Measurements from ENCODE around the gene LMAN1L. TPM values are rescaled to one million over a fixed set of nuclear protein-coding genes. Genes with fewer than 3 reads are reported as not detected.

The LMAN1L gene
- total RNA-seq: 0.33 and 0.36 TPM in 2 replicates

DNA sequence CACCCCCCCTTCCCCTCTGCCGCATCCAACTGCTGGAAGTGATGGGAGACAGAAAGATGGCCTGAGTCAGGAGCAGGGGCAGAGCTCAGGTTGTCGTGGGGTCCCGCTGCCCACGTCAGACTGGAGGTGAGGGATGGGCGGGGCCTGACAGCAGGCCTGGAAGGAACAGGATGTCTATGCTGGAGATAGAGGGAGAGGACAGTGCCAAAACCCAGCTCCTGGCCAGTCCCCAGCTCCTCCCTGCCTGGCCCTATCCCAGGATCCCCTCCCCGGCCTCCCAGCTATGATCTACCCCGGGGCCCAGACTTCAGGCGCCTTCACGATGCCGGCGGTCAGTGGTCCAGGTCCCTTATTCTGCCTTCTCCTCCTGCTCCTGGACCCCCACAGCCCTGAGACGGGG is at the start of gene LMAN1L:
Gene LMAN1L, plus strand, starts transcription at position 303 of the 400 bp plus-strand sequence. Its CDS starts 20 bp downstream, at position 323.
- H3K4me3 Mint-ChIP-seq: no peak within 1 kb of the TSS
- H3K36me3 Mint-ChIP-seq (ENCODE audit: low read depth): no peaks in the 10 kb centered on the region
- intact Hi-C loops (cut with micrococcal nuclease): no loop called here
- DNase-seq: no peak
- H3K4me1 Mint-ChIP-seq: peaks cover 4% of the 10 kb centered on the region
- H3K9me3 Mint-ChIP-seq: no peaks in the 10 kb centered on the region
- H3K27me3 Mint-ChIP-seq: peaks cover 5% of the 10 kb centered on the region
- H3K27ac Mint-ChIP-seq: no peak within 1 kb of the TSS

GRCh38 chr15:74763416-74763815 is 49.2 kb upstream of the LMAN1L start:
- Mint-ChIP-seq H3K9me3 (no peaks in the 10 kb centered on the region), H3K27ac (no peak overlapping the region), H3K4me1 (no peaks in the 10 kb centered on the region), H3K4me3 (no peak overlapping the region), H3K36me3 (ENCODE audit: low read depth) (no peaks in the 10 kb centered on the region), H3K27me3 (peaks cover 4% of the 10 kb centered on the region)
- no peak for DNase-seq
- intact Hi-C loops (cut with micrococcal nuclease): no loop called here

- peaks cover 15% of the 10 kb centered on the region for H3K4me1 Mint-ChIP-seq
- no peak overlapping the region for H3K4me3 Mint-ChIP-seq
- intact Hi-C loops (cut with micrococcal nuclease): loop anchor here (2.0 kb wide), 1 partner anchor 393 kb away; no protein-coding TSS in a partner anchor
- no peak for DNase-seq
- peaks cover 4% of the 10 kb centered on the region for H3K27me3 Mint-ChIP-seq
- H3K9me3 Mint-ChIP-seq: no peaks in the 10 kb centered on the region
- H3K27ac Mint-ChIP-seq: no peak overlapping the region
- no peaks in the 10 kb centered on the region for H3K36me3 Mint-ChIP-seq (ENCODE audit: low read depth)
Measured at GRCh38 chr15:74767167-74768098, 45.2 kb upstream of the LMAN1L start.

DNA sequence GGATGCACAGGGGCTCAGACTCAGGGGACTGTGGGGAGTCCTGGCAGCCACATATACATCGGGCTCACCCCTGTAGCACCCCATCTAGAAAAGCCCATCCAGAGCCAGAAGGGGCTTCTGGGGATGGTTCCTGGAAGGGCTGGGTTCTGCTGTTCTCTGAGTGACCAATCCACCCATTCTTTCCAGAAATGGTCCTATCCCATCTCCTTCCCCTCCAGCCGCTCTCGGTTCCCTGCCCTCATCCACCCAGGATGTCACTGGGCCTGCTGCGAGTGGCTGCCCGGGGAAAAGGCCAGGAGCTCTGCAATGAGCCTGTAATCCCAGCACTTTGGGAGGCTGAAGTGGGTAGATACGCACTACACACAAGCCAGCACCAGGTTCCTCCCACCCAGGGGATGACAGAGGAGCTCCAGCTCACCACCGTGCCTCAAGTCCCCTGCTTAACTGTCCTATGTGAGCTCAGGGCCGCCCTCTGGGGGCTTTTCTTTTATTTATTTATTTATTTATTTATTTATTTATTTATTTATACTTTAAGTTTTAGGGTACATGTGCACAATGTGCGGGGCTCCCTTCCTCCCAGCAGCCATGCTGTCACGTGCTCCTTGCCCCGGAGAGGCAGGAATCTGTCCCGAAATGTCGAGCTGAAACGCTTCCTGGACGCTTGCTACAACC is 44.4 kb upstream of the LMAN1L start:
- no peak overlapping the region for H3K4me3 Mint-ChIP-seq
- peaks cover 4% of the 10 kb centered on the region for H3K27me3 Mint-ChIP-seq
- H3K9me3 Mint-ChIP-seq: no peaks in the 10 kb centered on the region
- H3K27ac Mint-ChIP-seq: no peak overlapping the region
- no peaks in the 10 kb centered on the region for H3K36me3 Mint-ChIP-seq (ENCODE audit: low read depth)
- peaks cover 19% of the 10 kb centered on the region for H3K4me1 Mint-ChIP-seq
- peak; percentile 53 for DNase-seq
- intact Hi-C loops (cut with micrococcal nuclease): loop anchor here (2.0 kb wide), 1 partner anchor 393 kb away; no protein-coding TSS in a partner anchor

DNA sequence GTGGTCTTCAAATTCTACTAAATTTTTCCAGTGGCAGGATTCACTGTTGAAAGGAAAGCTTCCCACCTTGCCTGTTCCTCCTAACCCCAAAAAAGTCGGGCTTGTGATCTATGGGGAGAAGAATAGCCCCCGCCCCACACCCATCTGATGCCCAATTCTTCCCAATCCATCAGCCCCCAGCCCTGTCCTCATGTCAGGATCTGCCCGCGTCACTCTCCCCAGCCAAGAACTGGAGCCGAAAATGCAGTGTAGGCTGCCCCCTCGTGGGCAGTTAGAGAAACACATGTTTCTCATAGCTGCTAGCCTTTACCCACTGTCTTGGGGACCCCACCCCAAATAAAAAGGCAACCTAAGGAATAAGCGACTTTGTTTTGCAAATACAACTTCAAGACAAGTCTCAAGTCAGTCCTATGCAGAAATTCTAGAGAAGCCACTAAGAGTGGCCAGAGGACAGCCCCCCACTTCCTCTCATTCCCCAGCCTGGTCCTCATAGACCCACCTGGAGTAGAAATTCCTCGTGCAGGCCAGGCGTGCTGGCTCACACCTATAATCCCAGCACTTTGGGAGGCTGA is 43.8 kb upstream of the LMAN1L start:
- H3K9me3 Mint-ChIP-seq: no peaks in the 10 kb centered on the region
- H3K4me3 Mint-ChIP-seq: no peak overlapping the region
- intact Hi-C loops (cut with micrococcal nuclease): loop anchor here (1.0 to 2.0 kb wide), 2 partner anchors 134 to 394 kb away; no protein-coding TSS in a partner anchor
- H3K4me1 Mint-ChIP-seq: peaks cover 24% of the 10 kb centered on the region
- no peak overlapping the region for H3K27ac Mint-ChIP-seq
- DNase-seq: peak; percentile 90
- H3K27me3 Mint-ChIP-seq: peaks cover 4% of the 10 kb centered on the region
- H3K36me3 Mint-ChIP-seq (ENCODE audit: low read depth): no peaks in the 10 kb centered on the region

DNA sequence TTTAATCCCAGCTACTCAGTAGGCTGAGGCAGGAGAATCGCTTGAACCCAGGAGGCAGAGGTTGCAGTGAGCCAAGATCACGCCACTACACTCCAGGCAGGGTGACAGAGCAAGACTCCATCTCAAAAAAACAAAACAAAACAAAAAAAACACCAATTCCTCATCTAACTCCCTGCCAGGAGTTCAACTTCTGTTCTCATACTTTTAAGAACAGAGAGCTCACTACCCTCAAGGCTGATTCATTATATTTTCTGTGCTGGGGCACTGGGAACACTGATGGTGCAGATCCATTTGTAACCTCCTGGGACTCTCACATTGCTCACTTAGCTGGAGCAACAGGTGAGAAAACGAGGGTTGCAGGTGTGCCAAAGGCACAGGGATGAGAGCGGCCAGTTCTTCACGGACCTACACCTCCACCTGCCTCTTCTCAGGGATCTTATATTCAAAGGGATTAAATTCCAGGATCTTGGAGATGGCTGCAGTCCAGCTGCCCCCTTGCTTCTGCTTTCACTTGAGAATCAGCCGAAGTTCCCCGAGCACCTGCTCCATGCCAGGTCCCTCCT is 43.1 kb upstream of the LMAN1L start:
- H3K36me3 Mint-ChIP-seq (ENCODE audit: low read depth): no peaks in the 10 kb centered on the region
- H3K27ac Mint-ChIP-seq: no peak overlapping the region
- H3K27me3 Mint-ChIP-seq: peaks cover 4% of the 10 kb centered on the region
- H3K9me3 Mint-ChIP-seq: no peaks in the 10 kb centered on the region
- DNase-seq: peak; percentile 54
- H3K4me1 Mint-ChIP-seq: peaks cover 30% of the 10 kb centered on the region
- intact Hi-C loops (cut with micrococcal nuclease): loop anchor here (1.0 to 2.0 kb wide), 3 partner anchors 17 to 395 kb away; no protein-coding TSS in a partner anchor
- no peak overlapping the region for H3K4me3 Mint-ChIP-seq

DNA sequence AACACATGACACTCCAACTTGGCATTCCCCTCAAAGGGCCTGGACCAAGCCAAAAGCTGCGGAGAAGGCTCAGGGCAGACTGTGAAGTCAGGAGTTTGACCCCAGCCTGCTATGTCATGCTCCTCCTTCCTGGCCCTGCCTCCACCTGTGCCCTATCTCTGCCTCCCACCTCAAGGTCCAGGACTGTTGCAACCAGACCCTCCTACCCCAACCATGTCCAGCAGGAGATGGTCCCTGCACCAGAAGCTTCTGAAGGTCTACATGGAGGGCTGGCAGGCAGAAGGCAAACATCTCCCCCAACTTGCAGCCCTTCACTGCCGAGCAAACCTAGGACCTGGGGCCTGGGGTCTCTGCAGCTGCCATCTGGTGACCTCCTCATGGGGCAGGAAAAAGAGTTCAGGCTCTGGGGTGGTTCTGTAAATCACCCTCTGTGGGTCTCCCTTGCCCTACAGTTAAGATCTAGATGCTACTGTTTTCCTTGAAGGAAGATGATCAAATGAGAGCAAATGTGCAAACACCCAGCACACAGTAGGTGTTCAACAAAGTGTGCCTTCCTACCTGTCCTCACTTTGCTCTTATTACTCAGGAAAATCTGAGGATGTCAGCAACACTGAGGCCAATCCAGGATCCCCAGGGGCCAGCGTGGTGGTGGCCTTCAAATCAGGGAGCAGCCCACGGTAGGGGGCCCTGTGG is 42.3 kb upstream of the LMAN1L start:
- Mint-ChIP-seq H3K4me3 (no peak overlapping the region), H3K27ac (no peak overlapping the region), H3K9me3 (no peaks in the 10 kb centered on the region), H3K4me1 (peaks cover 34% of the 10 kb centered on the region), H3K36me3 (ENCODE audit: low read depth) (no peaks in the 10 kb centered on the region), H3K27me3 (peaks cover 4% of the 10 kb centered on the region)
- DNase-seq: peak; percentile 55
- intact Hi-C loops (cut with micrococcal nuclease): loop anchor here (2.0 kb wide), 1 partner anchor 16 kb away; no protein-coding TSS in a partner anchor

DNA sequence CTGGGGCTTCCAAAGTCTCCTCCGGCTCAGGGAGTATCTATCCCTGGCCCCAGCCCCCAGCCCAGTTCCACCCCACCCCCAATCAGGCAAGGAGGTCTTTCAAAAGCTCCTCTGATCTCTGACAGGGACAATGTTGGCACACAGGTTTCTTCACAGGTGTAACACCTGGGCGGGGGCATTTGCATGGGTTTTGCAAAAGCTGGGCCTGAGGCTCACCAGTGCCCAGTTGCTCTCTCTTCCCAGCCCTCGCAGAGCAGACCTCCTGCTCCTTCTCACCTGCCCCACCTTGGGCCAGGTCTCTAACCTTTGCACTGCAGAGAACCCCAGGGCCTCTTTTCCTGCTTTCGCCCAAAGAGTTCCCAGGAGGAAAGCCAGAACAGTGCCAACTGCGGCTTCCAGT is 39.3 kb upstream of the LMAN1L start:
- Mint-ChIP-seq H3K9me3 (no peaks in the 10 kb centered on the region), H3K4me1 (peaks cover 59% of the 10 kb centered on the region), H3K27me3 (peaks cover 2% of the 10 kb centered on the region), H3K27ac (peak overlapping the region; percentile 26), H3K36me3 (ENCODE audit: low read depth) (no peaks in the 10 kb centered on the region), H3K4me3 (no peak overlapping the region)
- DNase-seq: no peak
- intact Hi-C loops (cut with micrococcal nuclease): no loop called here

DNA sequence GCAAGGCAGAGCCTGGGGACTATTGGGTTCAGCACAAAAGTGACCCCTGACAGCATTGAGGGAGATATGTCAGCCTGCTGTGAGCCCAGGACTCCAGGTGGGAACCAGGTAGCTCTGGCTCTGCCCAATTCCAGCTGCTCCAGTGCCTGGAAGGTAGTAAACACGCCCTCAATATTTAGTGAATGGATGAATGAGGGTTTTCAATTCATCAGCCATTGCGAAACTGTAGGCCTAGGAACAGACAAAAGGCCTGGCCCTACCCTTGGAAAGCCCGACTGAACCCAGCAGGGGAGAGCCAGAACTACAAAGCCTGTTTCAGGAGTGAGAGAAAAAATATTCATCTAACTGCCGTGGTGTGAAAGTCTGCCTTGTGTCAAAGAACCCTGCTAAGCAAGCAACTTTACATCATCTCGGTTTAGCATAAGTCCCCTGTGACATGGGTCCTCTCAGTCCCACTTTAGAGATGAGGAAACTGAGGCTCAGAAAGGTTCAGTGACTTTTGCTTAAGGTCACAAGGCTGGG is 38.8 kb upstream of the LMAN1L start:
- H3K4me3 Mint-ChIP-seq: no peak overlapping the region
- peaks cover 61% of the 10 kb centered on the region for H3K4me1 Mint-ChIP-seq
- intact Hi-C loops (cut with micrococcal nuclease): no loop called here
- H3K36me3 Mint-ChIP-seq (ENCODE audit: low read depth): no peaks in the 10 kb centered on the region
- H3K27me3 Mint-ChIP-seq: peaks cover under 1% of the 10 kb centered on the region
- H3K9me3 Mint-ChIP-seq: no peaks in the 10 kb centered on the region
- peak; percentile 54 for DNase-seq
- peak overlapping the region; percentile 53 for H3K27ac Mint-ChIP-seq

- H3K27me3 Mint-ChIP-seq: no peaks in the 10 kb centered on the region
Measured at GRCh38 chr15:74775132-74775562, 37.5 kb upstream of the LMAN1L start.

DNA sequence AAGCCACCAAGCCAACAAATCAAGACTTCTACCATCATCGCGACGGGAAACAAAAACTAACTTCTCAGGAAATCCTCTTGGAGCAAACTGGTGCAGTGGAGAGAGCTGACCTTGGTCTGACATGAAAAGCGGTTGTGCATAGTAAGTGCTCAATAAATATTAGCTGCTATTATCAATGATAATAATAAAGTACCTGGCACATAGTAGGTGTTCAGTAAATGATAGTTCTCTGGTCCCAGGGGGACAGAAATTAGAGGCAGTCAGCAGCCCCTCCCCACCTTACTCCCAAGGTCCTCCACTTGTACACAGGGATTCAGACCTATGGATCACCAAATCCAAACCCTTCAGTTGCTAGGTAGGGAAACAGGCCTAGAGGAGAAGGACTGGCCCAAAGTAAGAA is 36.7 kb upstream of the LMAN1L start:
- no peaks in the 10 kb centered on the region for H3K9me3 Mint-ChIP-seq
- intact Hi-C loops (cut with micrococcal nuclease): no loop called here
- no peaks in the 10 kb centered on the region for H3K27me3 Mint-ChIP-seq
- peak overlapping the region; percentile 23 for H3K4me3 Mint-ChIP-seq
- DNase-seq: no peak
- H3K36me3 Mint-ChIP-seq (ENCODE audit: low read depth): peaks cover 2% of the 10 kb centered on the region
- H3K4me1 Mint-ChIP-seq: peaks cover 78% of the 10 kb centered on the region
- peak overlapping the region; percentile 96 for H3K27ac Mint-ChIP-seq

More at GRCh38 chr15:74775132-74775562, 37.5 kb upstream of the LMAN1L start:
- intact Hi-C loops (cut with micrococcal nuclease): no loop called here
- Mint-ChIP-seq H3K36me3 (ENCODE audit: low read depth) (no peaks in the 10 kb centered on the region), H3K9me3 (no peaks in the 10 kb centered on the region), H3K27ac (peak overlapping the region; percentile 96), H3K4me1 (peaks cover 72% of the 10 kb centered on the region), H3K4me3 (peak overlapping the region; percentile 23)
- peak; percentile 53 for DNase-seq

DNA sequence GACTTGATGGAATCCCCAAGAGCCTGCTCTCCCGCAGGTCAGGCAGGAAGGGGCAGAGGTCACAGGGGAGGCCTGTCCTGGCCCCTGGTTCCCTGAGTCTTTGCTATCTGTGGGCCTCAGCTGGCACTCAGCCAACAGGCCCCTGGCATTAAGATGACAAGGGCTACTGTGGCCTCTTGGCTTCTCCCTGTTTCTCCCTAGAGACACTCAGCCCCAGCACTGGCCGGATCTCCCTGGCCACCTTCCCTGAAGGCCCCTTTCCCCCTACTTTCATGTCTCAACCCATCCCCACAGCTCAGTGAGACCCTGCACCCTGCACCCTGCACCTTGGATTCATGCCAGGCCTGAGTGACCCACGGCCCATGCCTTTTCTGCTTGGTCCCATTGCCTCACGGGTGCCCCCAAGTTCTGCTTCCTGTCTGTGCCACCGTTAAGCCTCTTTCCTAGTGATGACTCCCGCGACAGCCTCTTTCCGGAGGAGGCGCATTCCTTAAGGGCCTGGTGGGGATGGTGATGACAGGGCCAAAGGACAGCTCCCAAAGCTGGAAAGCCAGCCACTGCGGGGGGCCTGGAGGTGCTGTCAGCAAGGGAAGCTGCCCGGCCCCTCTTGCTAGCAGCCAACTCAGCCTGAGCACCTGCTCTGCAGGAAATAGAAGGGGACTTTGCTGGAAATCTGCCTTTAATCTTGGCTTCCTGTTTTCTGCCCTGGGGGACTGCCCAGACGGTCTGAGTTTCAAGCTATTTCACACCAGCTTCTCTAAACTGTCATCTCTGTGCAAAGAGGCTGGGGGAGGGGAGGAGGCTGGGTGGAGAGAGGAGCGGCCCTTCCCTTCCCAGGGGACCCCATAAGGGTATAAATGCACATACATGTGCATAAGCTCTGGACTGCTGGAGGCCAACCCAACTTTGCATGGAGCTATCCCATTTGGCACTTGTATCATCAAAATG is 35.5 kb upstream of the LMAN1L start:
- intact Hi-C loops (cut with micrococcal nuclease): loop anchor here (1.0 kb wide), 1 partner anchor 11 kb away; no protein-coding TSS in a partner anchor
- Mint-ChIP-seq H3K4me1 (peaks cover 75% of the 10 kb centered on the region), H3K9me3 (no peaks in the 10 kb centered on the region)

More for the DNA sequence above, 35.5 kb upstream of the LMAN1L start:
- Mint-ChIP-seq H3K27me3 (no peaks in the 10 kb centered on the region), H3K27ac (peak overlapping the region; percentile 96), H3K4me3 (peak overlapping the region; percentile 82), H3K36me3 (ENCODE audit: low read depth) (peaks cover 4% of the 10 kb centered on the region)
- DNase-seq: peak; percentile 88
